Measurements from ENCODE around the gene CYP24A1.

The CYP24A1 gene

GRCh38 chr20:54166987-54167662, 6.7 kb downstream of the CYP24A1 start:
- H3K27ac ChIP-seq (replicated peaks; ENCODE audit: low read length), result no peak overlapping the region
- H3K4ac ChIP-seq (ENCODE audit: low read length), result no peak overlapping the region
- no peak overlapping the region for H2BK120ac ChIP-seq (ENCODE audit: low read depth, low read length)
- no peak overlapping the region for H4K8ac ChIP-seq (ENCODE audit: low read depth, low read length)
- no CpG with 5 or more reads among the region's 7 CpGs for WGBS, 2 donors (ENCODE audit: extremely low coverage in 2 of 2, insufficient read length in 2 of 2, insufficient replicate concordance in 1 of 2)
- H3K36me3 ChIP-seq (replicated peaks in 1 of 2; ENCODE audit: control insufficient read depth in 2 of 2, insufficient read depth in 2 of 2, low read length in 2 of 2), result no peaks in the 10 kb centered on the region
- H3K27me3 ChIP-seq (ENCODE audit: control insufficient read depth in 3 of 3, insufficient read depth in 3 of 3, low read depth in 1 of 3, low read length in 3 of 3), result peaks cover 0 to 70% (median 16%) of the 10 kb centered on the region in 3 experiments
- no peak overlapping the region for H3K23ac ChIP-seq (ENCODE audit: low read depth, low read length, poor library complexity)
- no peak overlapping the region for H2AFZ ChIP-seq (ENCODE audit: low read length)
- H3K4me2 ChIP-seq (ENCODE audit: insufficient read depth, low read length, poor library complexity, severe bottlenecking), result no peak overlapping the region
- H2AK5ac ChIP-seq (ENCODE audit: low read depth, low read length), result no peak overlapping the region
- H3K4me1 ChIP-seq (ENCODE audit: control insufficient read depth in 2 of 2, insufficient read depth in 1 of 2, low read depth in 1 of 2, low read length in 2 of 2), result no peaks in the 10 kb centered on the region
- no peaks in the 10 kb centered on the region for H3K9me3 ChIP-seq (replicated peaks in 1 of 2; ENCODE audit: control insufficient read depth in 2 of 2, insufficient read depth in 1 of 2, low read depth in 1 of 2, low read length in 2 of 2)
- H3K14ac ChIP-seq (ENCODE audit: low read length), result no peak overlapping the region
- H2BK5ac ChIP-seq (ENCODE audit: low read length), result no peak overlapping the region
- DNase-seq (ENCODE audit: low spot score), result no peak
- H3K4me3 ChIP-seq (ENCODE audit: low read length in 2 of 2), result no peak overlapping the region
- H2BK15ac ChIP-seq (ENCODE audit: low read length), result no peak overlapping the region
- H3K9ac ChIP-seq (ENCODE audit: low read depth, low read length, poor library complexity), result no peak overlapping the region
- H2BK12ac ChIP-seq (ENCODE audit: low read length), result no peak overlapping the region
- H3K79me1 ChIP-seq (ENCODE audit: low read depth, low read length), result no peaks in the 10 kb centered on the region
- H4K91ac ChIP-seq (ENCODE audit: low read depth, low read length, poor library complexity), result no peak overlapping the region
- no peak overlapping the region for H3K18ac ChIP-seq (ENCODE audit: low read length)

DNA sequence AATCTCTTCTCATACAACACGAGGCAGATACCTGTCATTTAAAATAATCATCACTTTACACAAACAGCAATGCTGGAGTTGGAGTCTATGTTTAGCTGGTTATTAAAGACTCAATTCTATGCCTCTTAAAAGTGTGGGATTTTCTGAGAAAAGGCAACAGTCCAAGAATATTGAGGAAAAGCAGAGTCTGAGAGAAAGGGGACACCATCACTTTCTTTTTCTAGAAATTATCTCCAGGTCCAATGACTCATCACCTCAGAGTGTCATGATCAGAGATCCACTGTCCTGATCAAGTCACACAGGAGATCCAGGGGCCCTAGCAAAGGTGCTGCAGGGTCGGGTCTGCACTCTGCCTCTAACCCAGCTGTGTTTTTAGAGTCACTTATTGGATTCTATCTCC, 8.0 kb downstream of the CYP24A1 start:
- no peak overlapping the region for H3K18ac ChIP-seq (ENCODE audit: low read length)
- WGBS, 2 donors (ENCODE audit: extremely low coverage in 2 of 2, insufficient read length in 2 of 2, insufficient replicate concordance in 1 of 2), result no CpG with 5 or more reads among the region's 2 CpGs
- no peak overlapping the region for H3K27ac ChIP-seq (replicated peaks; ENCODE audit: low read length)
- H3K9me3 ChIP-seq (replicated peaks in 1 of 2; ENCODE audit: control insufficient read depth in 2 of 2, insufficient read depth in 1 of 2, low read depth in 1 of 2, low read length in 2 of 2), result no peaks in the 10 kb centered on the region
- DNase-seq (ENCODE audit: low spot score), result no peak
- H3K27me3 ChIP-seq (ENCODE audit: control insufficient read depth in 3 of 3, insufficient read depth in 3 of 3, low read depth in 1 of 3, low read length in 3 of 3), result peaks cover 0 to 65% (median 3%) of the 10 kb centered on the region in 3 experiments
- H3K36me3 ChIP-seq (replicated peaks in 1 of 2; ENCODE audit: control insufficient read depth in 2 of 2, insufficient read depth in 2 of 2, low read length in 2 of 2), result no peaks in the 10 kb centered on the region
- no peaks in the 10 kb centered on the region for H3K4me1 ChIP-seq (ENCODE audit: control insufficient read depth in 2 of 2, insufficient read depth in 1 of 2, low read depth in 1 of 2, low read length in 2 of 2)
- H3K4me2 ChIP-seq (ENCODE audit: insufficient read depth, low read length, poor library complexity, severe bottlenecking), result no peak overlapping the region
- no peak overlapping the region for H3K9ac ChIP-seq (ENCODE audit: low read depth, low read length, poor library complexity)
- no peak overlapping the region for H4K91ac ChIP-seq (ENCODE audit: low read depth, low read length, poor library complexity)
- H2BK5ac ChIP-seq (ENCODE audit: low read length), result no peak overlapping the region
- no peak overlapping the region for H2BK15ac ChIP-seq (ENCODE audit: low read length)
- H2AK5ac ChIP-seq (ENCODE audit: low read depth, low read length), result no peak overlapping the region
- H3K4me3 ChIP-seq (ENCODE audit: low read length in 2 of 2), result no peak overlapping the region
- H3K14ac ChIP-seq (ENCODE audit: low read length), result no peak overlapping the region
- H3K79me1 ChIP-seq (ENCODE audit: low read depth, low read length), result no peaks in the 10 kb centered on the region
- H3K4ac ChIP-seq (ENCODE audit: low read length), result no peak overlapping the region
- no peak overlapping the region for H2AFZ ChIP-seq (ENCODE audit: low read length)
- no peak overlapping the region for H3K23ac ChIP-seq (ENCODE audit: low read depth, low read length, poor library complexity)
- no peak overlapping the region for H2BK12ac ChIP-seq (ENCODE audit: low read length)
- no peak overlapping the region for H4K8ac ChIP-seq (ENCODE audit: low read depth, low read length)
- no peak overlapping the region for H2BK120ac ChIP-seq (ENCODE audit: low read depth, low read length)

- Histone ChIP-seq H3K79me1 (ENCODE audit: low read depth, low read length) (no peaks in the 10 kb centered on the region), H2BK15ac (ENCODE audit: low read length) (no peak overlapping the region), H3K14ac (ENCODE audit: low read length) (no peak overlapping the region), H3K23ac (ENCODE audit: low read depth, low read length, poor library complexity) (no peak overlapping the region), H3K9ac (ENCODE audit: low read depth, low read length, poor library complexity) (no peak overlapping the region), H2BK12ac (ENCODE audit: low read length) (no peak overlapping the region), H2AK5ac (ENCODE audit: low read depth, low read length) (no peak overlapping the region), H4K8ac (ENCODE audit: low read depth, low read length) (no peak overlapping the region), H3K27ac (replicated peaks; ENCODE audit: low read length) (no peak overlapping the region), H3K36me3 (replicated peaks in 1 of 2; ENCODE audit: control insufficient read depth in 2 of 2, insufficient read depth in 2 of 2, low read length in 2 of 2) (no peaks in the 10 kb centered on the region), H3K4me2 (ENCODE audit: insufficient read depth, low read length, poor library complexity, severe bottlenecking) (no peak overlapping the region), H4K91ac (ENCODE audit: low read depth, low read length, poor library complexity) (no peak overlapping the region), H2AFZ (ENCODE audit: low read length) (no peak overlapping the region), H3K4me1 (ENCODE audit: control insufficient read depth in 2 of 2, insufficient read depth in 1 of 2, low read depth in 1 of 2, low read length in 2 of 2) (no peaks in the 10 kb centered on the region), H3K4me3 (ENCODE audit: low read length in 2 of 2) (no peak overlapping the region), H3K4ac (ENCODE audit: low read length) (no peak overlapping the region), H3K9me3 (replicated peaks in 1 of 2; ENCODE audit: control insufficient read depth in 2 of 2, insufficient read depth in 1 of 2, low read depth in 1 of 2, low read length in 2 of 2) (no peaks in the 10 kb centered on the region), H2BK5ac (ENCODE audit: low read length) (no peak overlapping the region), H3K27me3 (ENCODE audit: control insufficient read depth in 3 of 3, insufficient read depth in 3 of 3, low read depth in 1 of 3, low read length in 3 of 3) (peaks cover 0 to 61% (median 1%) of the 10 kb centered on the region in 3 experiments), H3K18ac (ENCODE audit: low read length) (no peak overlapping the region), H2BK120ac (ENCODE audit: low read depth, low read length) (no peak overlapping the region)
- no peak for DNase-seq (ENCODE audit: low spot score)
- WGBS, 2 donors (ENCODE audit: extremely low coverage in 2 of 2, insufficient read length in 2 of 2, insufficient replicate concordance in 1 of 2), result no CpG with 5 or more reads among the region's 9 CpGs
These were observed 8.8 kb downstream of the CYP24A1 start for GRCh38 chr20:54165014-54165413.

- Histone ChIP-seq H3K18ac (ENCODE audit: low read length) (no peak overlapping the region), H2AK5ac (ENCODE audit: low read depth, low read length) (no peak overlapping the region), H3K27ac (replicated peaks; ENCODE audit: low read length) (no peak overlapping the region), H3K4me3 (ENCODE audit: low read length in 2 of 2) (no peak overlapping the region), H2BK12ac (ENCODE audit: low read length) (no peak overlapping the region), H4K91ac (ENCODE audit: low read depth, low read length, poor library complexity) (no peak overlapping the region), H3K9ac (ENCODE audit: low read depth, low read length, poor library complexity) (no peak overlapping the region), H3K4me1 (ENCODE audit: control insufficient read depth in 2 of 2, insufficient read depth in 1 of 2, low read depth in 1 of 2, low read length in 2 of 2) (no peaks in the 10 kb centered on the region), H3K9me3 (replicated peaks in 1 of 2; ENCODE audit: control insufficient read depth in 2 of 2, insufficient read depth in 1 of 2, low read depth in 1 of 2, low read length in 2 of 2) (no peaks in the 10 kb centered on the region), H3K4ac (ENCODE audit: low read length) (no peak overlapping the region), H3K14ac (ENCODE audit: low read length) (no peak overlapping the region), H2BK5ac (ENCODE audit: low read length) (no peak overlapping the region), H3K4me2 (ENCODE audit: insufficient read depth, low read length, poor library complexity, severe bottlenecking) (no peak overlapping the region), H2AFZ (ENCODE audit: low read length) (no peak overlapping the region), H3K23ac (ENCODE audit: low read depth, low read length, poor library complexity) (no peak overlapping the region), H2BK15ac (ENCODE audit: low read length) (no peak overlapping the region), H2BK120ac (ENCODE audit: low read depth, low read length) (no peak overlapping the region), H3K27me3 (ENCODE audit: control insufficient read depth in 3 of 3, insufficient read depth in 3 of 3, low read depth in 1 of 3, low read length in 3 of 3) (peaks cover 0 to 55% (median 1%) of the 10 kb centered on the region in 3 experiments), H4K8ac (ENCODE audit: low read depth, low read length) (no peak overlapping the region), H3K36me3 (replicated peaks in 1 of 2; ENCODE audit: control insufficient read depth in 2 of 2, insufficient read depth in 2 of 2, low read length in 2 of 2) (no peaks in the 10 kb centered on the region), H3K79me1 (ENCODE audit: low read depth, low read length) (no peaks in the 10 kb centered on the region)
- no peak for DNase-seq (ENCODE audit: low spot score)
- WGBS, 2 donors (ENCODE audit: extremely low coverage in 2 of 2, insufficient read length in 2 of 2, insufficient replicate concordance in 1 of 2), result no CpG with 5 or more reads among the region's 5 CpGs
These were observed 10.4 kb downstream of the CYP24A1 start for GRCh38 chr20:54163402-54163801.

Data from neuronal stem cell (in vitro differentiated cells).